GM13977 (cell line): Measurements from ENCODE around the gene QSOX1.

Experiments
- DNase-seq: peaks from one replicate; pipeline ENCODE4 v3.0.0; 2012; ENCODE audit warnings: low spot score
- in situ Hi-C: fragments of 300-500 bp; cut with MboI; formaldehyde crosslinking; loops from one replicate; pipeline ENCODE4 v1.12.0; 2022; ENCODE audit warnings: low sequenced_read_pairs, low pct_unique_long_range_greater_than_20kb, mixed read lengths, inconsistent platforms; ENCODE audit not compliant: unreplicated experiment
- TF ChIP-seq, protein P1 (sequence below): IDR thresholded peaks from 2 replicates; pipeline ENCODE4 v1.5.1; 2012; ENCODE audit warnings: mild to moderate bottlenecking, control low read depth; ENCODE audit not compliant: insufficient read depth; ENCODE audit errors: extremely low read depth, missing control alignments

Gene QSOX1

GRCh38 chr1:180228648-180229482, 74.2 kb downstream of the QSOX1 start:
- peak; percentile 64 for DNase-seq
- TF ChIP-seq, protein P1, sequence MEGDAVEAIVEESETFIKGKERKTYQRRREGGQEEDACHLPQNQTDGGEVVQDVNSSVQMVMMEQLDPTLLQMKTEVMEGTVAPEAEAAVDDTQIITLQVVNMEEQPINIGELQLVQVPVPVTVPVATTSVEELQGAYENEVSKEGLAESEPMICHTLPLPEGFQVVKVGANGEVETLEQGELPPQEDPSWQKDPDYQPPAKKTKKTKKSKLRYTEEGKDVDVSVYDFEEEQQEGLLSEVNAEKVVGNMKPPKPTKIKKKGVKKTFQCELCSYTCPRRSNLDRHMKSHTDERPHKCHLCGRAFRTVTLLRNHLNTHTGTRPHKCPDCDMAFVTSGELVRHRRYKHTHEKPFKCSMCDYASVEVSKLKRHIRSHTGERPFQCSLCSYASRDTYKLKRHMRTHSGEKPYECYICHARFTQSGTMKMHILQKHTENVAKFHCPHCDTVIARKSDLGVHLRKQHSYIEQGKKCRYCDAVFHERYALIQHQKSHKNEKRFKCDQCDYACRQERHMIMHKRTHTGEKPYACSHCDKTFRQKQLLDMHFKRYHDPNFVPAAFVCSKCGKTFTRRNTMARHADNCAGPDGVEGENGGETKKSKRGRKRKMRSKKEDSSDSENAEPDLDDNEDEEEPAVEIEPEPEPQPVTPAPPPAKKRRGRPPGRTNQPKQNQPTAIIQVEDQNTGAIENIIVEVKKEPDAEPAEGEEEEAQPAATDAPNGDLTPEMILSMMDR, result no peak
- in situ Hi-C loops, result no loop called here

- in situ Hi-C loops, result no loop called here
- TF ChIP-seq, protein P1, result no peak
- DNase-seq, result peak; percentile 86
Measured at GRCh38 chr1:180229483-180230415, 75.1 kb downstream of the QSOX1 start, which contains the start of gene LHX4. Gene LHX4 (plus strand): TSS chr1:180230264. CDS start chr1:180230530, 266 bp downstream.

- TF ChIP-seq, protein P1, result no peak
- peak; percentile 70 for DNase-seq
- in situ Hi-C loops, result no loop called here
Measured at GRCh38 chr1:180230416-180230790, 75.7 kb downstream of the QSOX1 start.

DNA sequence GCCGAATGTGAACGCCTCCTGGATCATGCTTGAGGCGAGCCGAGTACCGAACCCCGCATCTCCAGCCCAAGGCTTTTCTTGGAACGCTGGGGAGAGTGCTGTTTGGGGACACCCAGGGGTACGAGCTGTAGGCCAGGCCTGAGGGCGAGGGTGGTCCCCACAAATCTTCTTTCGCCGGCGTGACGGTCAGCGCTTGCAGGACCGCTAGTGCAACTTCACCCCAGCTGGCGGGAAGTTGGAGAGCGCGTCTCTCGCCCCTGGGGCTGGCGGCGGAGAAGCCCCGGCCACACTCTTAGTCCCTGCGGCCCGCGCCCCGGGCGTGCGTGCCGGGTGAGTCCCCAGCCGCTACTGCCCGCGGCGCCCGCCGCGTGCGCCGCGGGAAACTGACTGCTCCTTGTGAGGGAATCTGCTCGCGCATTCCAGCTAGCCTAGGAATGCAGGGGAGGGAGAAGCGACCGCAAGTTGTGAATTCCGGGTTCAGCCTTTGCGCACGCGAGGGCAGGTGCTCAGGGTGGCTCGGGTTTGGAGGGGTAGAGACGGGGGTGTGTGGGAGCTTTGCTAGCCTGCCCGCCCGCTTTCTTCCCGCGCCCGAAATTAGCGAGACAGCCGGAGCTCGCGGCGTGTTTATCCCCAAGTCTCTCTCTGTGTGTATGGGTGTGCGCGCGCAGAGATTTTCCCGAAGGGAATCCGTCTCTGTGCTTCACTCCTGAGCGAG, 76.3 kb downstream of the QSOX1 start:
- in situ Hi-C loops, result no loop called here
- TF ChIP-seq, protein P1, result peak; percentile 1
- peak; percentile 55 for DNase-seq

DNA sequence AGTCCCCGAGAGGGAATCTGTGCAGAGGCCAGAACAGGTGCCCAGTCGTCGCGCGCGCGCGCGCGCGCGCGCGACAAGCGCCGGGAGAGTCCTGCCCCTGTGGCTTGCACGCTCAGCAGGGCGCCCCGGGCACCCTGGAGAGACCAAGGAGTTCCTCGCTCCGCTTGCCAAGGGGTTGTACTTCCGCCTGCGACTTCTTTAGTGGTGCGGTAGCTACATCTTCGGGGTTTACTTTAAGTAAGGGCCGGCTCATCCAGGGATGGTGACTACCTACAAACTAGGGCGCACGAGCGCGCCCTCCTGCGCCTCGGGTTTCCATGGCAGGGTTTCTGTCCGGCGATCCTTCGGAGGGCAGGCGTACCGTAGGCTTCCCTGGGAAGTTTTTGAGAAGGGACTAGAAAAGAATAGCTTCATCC, 76.8 kb downstream of the QSOX1 start:
- TF ChIP-seq, protein P1, result no peak
- in situ Hi-C loops, result no loop called here
- peak; percentile 70 for DNase-seq

GRCh38 chr1:180231936-180232335, 77.3 kb downstream of the QSOX1 start:
- DNase-seq, result no peak
- TF ChIP-seq, protein P1, result no peak
- in situ Hi-C loops, result no loop called here
